Measurements from ENCODE around the gene DMD.

The DMD gene

DNA sequence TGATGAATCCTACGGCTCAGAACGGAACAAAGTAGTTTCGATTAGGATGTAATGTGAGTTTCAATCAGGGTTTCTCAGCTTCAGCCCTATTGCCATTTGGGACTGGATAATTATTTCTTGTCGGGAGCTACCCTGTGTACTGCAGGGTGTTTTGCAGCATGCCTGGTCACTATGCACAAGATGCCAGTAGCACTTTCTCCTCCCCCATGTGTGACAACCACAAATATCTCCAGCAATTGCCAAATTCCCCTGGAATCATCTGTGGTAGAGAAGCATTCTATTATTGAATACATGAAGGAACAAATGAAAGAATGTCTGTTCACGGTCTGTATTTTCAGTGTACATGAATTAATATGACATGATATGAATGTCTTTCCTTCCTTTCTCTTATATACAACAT lies 1356.6 kb downstream of the DMD start:
- no peak for DNase-seq (ENCODE audit: low read depth)

DNA sequence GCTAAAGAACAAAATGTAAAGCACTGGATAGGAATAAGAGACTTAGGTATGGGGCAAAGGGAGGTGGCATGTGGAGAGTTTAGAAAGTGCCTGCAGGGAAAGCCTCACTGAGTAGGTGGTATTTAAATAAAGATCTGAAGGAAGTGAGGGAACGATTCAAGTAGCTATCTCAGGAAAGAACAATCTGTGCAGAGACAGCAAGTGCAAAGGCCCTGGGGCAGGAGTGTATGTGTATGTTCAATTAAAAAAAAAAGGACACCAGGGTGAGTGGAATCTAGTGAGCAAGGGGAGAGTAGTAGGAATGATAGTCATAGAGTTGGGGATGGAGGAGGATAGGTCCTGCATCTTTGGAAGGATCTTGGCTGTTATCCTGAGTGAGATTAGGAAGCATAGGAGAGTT lies 1359.6 kb downstream of the DMD start:
- no peak for DNase-seq (ENCODE audit: low read depth)

DNA sequence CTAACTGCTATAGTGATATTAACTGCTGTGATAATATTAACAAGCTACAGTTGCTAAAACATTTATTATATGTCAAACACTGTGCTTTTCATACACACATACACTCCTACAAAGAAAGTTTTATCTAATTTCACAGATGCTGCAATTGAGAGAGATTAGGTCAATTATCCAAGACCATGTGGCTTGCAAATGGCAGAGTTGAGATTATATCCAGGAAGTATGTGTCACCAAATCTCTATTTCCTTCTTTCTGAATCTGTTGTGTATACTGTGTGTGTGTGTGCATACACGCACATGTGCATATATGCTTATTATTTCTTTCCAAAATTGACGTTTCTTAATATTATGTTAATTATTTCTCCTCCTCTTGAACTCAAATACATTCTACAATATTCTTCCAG lies 1363.6 kb downstream of the DMD start:
- DNase-seq (ENCODE audit: low read depth) = no peak

DNA sequence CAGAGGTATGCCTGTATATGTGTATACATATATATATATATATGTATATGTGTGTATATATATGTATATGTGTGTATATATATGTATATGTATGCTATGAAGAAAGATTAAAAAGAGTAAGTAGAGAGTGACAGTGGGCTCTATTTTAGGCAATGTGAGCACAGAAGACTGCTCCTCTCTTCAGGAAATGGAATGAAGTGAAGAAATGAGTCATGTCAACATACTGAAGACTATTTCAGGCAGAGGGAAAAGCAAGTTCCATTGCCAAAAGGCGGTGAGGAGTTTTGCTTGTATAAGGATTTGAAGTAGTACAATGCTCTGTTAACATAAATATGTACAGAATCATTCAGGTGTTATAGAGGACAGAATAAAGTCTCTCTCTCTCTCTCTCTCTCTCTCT lies 1366.3 kb downstream of the DMD start:
- no peak for DNase-seq (ENCODE audit: low read depth)

DNA sequence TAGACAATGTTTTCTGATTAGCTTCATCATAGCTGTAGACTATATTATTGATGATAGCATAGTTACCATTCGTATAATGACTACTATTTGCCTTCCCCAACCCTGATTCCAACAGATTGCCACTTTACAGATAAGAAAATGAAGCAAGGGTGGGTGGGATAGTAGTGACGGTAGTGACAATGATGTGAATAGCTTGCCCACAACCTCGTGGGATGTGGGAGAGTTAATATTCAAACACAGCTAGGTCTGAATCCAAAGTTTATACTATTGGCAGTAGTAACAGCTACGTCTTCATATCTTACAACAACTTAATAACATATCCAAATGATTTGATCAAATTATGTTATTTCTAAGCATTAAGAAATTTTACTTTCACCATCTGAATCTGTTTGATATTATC lies 1372.7 kb downstream of the DMD start:
- DNase-seq (ENCODE audit: low read depth) = no peak

DNA sequence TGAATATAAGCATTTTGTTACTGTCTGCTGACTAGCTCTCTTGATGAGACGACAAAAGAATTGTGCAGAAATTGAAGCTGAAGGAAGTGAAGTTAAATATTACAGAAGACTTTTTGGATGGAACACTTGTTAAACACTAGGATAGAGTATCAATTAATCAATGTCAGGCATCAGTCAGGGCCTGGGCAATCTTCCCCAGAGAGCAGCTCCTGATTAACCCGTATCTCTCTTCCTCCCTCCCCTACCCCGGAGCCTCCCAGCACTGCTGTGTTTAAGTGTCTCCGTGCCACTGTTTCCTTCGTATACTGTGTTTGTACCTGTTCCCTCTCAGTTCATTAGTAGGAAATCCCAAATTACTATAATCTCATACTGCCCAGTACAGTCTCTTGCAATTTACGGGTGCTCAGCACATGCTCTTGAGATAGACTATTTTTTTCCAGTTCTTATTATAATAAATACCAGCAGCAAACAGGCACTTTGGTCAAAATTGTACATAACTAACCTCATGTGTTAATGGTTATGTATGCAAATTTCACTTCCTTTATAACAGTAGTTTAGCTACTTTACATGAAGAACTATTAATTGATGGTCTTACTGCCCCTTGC lies 1373.8 kb downstream of the DMD start:
- DNase-seq (ENCODE audit: low read depth) = no peak

DNA sequence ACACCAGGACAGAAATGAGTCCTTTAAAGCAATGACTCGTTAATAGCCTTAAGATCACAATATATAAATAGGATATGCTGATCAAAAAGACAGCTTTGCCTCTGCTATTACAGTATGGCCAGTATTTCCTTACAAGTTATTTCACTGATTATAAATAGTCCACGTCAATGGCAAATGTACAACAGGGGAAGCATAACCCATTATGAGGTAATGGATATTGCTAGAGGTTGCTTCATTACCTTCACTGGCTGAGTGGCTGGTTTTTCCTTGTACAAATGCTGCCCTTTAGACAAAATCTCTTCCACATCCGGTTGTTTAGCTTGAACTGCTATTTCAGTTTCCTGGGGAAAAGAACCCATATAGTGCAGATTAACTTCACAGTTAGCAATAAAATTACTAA lies 1374.9 kb downstream of the DMD start:
- no peak for DNase-seq (ENCODE audit: low read depth)

DNA sequence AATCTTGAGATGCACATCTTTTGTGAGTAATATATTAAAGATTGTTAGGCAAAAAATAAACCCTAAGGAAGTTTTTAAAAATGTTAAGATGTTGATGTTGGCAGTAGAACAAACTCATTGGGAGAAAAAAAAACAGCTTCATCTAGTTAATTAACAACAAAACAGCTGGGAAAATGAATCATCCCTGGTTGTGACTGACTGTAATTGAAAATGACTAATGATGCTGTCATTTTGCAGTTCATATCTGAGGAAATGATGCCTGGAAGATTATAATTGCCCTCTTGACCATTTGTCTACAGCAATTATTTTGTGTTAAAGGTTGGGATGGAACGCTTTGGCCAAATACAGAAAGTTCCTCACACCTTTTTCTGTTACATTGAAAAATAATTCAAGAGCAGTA lies 1379.1 kb downstream of the DMD start:
- no peak for DNase-seq (ENCODE audit: low read depth)

DNA sequence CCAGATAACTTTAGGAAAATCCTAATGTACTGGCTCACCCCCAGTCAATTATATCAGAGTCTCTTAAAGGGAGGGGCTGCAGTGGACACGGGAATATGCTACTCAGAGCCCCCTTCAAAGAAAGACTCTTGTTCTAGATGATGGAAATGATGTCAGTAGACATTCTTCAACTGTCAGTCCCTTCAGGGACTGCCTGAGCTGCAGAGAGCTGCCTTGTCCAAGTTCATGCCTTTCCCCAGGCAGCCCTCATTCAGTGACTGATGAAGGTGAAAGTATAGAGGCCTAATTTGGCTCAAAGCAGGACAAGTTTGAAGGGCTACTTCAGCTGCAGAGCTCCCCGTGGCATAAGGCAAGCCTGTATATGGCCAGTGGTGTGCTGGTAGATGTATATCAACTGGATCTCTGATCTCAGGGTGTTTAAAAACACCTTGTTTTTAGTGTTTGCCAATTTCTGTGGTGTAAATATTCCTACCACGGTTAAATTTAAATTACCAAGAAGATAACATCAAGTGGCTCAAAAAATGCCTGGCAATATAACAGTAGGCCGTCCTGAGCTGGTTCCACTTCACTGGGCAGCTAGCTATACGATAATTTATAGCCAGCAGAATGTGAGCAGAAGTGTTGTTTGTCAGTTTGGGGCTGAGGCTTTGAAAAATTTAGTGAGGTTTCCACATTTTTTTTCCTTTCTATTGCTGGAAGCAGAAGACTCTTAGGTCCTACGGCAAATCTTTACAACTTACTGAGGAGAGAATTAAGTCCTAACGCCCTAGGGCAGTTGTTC lies 1390.7 kb downstream of the DMD start:
- no peak for DNase-seq (ENCODE audit: low read depth)

DNA sequence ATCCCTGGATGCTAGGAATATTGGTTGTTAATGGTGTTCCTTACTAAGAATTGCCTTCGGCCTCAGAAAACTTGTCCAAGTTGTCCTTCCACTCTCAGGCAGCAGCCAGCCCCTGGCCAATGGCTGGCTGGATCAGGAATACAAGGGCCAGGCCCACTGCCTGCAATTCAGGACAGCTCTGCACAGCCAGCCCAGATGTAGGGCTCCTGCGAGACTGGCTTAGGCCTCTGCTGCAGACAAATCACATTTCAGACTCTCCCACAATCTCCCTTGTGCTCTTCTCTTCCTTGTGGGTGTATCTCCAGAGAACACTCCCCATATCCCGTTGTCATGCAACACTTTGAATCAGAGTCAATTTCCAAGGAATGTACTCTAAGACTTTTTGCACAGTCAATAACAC lies 1391.9 kb downstream of the DMD start:
- no peak for DNase-seq (ENCODE audit: low read depth)

DNA sequence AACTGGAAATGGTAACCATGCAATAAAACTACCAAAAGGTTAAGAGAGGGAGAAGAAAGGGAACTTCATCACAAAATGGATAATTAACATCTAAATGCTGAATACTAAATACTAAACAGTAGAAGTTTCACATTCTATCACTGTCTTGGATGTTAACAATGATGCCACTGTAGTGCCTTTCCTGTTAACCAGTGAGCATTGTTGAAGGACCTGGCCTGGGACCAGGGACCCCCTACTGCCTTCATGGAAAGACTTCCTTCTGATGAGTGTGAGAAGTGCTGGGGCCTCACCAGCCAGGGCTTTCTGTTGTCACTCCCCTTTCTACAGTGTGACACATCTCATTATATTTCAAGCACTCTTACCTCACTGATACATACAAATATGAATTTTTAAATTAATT lies 1400.2 kb downstream of the DMD start:
- no peak for DNase-seq (ENCODE audit: low read depth)

DNA sequence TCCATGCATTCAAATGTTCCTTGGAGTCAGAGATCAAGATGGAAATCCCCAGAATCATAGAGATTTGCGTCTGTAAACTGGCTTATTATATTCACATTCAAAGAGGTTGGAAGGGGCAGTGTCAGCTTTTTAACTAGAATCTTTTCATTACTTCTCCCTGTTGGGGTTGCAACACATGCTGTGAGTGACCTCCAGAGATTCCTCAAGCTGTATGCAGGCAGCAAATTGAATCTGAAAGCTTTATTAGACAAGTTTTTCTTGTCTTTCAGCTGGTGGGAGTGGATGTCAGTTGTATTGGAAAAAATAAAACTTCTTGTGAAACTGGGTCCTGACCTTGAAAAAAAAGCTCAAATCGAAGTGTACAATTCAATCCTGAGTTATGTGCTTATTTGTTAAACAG lies 1403.0 kb downstream of the DMD start:
- no peak for DNase-seq (ENCODE audit: low read depth)

DNA sequence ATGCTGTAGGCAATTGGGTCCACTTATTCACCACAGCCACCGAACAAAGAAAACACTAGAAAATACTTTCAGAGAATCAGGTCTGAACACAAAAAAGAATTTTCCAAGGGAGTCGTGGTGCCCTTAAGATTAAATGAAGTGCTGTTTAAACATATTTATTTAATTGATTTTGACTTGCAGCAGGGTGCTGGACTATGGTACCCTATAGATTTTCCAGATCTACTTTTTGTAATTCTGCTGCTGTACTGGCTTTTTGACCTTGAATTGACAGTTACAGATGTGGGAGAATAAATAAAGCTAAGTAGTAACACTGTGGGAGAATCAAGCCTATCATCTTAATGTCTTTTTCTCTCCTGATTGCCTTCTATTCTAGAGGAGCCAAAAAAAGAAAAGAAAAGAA lies 1404.2 kb downstream of the DMD start:
- no peak for DNase-seq (ENCODE audit: low read depth)

DNA sequence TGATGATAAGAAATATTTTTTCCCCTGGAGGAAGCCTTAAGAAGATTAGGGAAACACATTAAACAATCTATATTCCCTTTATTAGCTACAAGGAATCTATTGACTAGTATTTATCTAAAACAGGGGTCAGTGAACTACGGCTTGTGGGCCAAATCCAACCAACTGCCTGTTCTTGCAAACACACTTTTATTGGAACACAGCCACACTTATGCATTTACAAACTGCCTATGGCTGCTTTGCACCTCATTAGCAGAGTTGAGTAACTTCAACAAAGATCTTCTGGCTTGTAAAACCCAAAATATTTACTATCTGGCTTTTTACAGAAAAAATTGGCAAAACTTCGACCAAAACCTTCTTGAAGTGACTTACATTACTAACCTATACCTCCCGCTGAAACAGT lies 1405.6 kb downstream of the DMD start:
- no peak for DNase-seq (ENCODE audit: low read depth)

DNA sequence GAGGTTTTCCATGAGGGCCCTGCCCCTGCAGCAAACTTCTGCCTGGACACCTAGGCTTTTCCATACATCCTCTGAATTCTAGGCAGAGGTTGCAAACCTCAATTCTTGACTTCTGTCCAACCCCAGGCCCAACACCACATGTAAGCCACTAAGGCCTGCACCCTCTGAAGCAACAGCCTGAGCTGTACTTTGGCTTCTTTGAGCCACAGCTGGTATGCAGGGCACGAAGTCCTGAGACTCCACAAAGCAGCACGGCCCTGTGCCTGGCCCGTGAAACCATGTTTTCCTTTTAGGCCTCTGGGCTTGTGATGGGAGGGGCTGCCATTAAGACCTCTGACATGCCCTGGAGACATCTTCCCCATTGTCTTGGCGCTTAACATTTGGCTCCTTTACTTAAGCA lies 1411.1 kb downstream of the DMD start:
- no peak for DNase-seq (ENCODE audit: low read depth)

DNA sequence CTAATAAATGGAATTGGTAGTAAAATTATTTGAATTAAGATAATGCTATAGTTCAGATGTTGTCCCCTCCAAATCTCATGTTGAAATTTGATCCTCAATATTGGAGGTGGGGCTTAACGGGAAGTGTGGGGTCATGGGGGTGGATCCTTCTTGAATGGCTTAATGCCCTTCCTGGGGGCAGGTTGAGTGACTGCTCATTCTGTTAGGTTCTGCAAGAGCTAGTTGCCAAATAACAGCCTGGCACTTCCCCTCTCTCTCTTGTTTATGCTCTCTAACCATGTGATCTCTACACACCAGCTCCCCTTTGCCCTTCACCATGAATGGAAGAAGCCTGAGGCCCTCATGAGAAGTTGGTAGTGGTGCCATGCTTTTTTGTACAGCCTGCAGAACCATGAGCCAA lies 1414.7 kb downstream of the DMD start:
- DNase-seq (ENCODE audit: low read depth) = no peak

DNA sequence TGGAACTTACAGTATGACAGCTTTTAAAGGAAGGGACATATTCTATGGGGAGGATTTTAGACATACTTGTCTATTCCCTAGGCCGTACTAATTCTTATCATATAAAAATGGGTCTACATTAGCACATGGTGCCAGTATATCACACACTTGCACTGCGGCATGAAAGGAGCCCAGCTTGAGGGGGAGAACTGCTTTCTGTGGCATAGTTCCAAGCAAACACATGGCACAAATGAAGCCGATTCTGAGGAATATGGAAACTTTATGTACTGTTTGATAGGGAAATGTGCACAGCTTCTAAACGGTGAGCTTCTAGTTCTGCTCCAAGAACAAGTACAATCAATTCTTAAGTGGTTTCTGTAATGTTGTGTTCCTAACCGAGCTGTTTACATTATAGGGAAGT lies 1463.9 kb downstream of the DMD start:
- no peak for DNase-seq (ENCODE audit: low read depth)

DNA sequence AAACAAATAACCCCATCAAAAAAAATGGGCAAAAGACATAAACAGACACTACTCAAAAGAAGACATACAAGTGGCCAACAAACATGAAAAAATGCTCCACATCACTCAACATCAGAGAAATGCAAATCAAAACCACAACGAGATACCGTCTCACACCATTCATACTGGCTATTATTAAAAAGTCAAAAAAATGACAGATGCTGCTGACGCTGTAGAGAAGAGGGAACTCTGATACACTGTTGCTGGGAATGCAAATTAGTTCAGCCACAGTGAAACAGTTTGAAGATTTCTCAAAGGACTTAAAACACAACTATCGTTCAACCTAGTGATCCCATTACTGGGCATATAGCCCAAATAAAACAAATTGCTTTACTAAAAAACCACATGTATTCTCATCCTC lies 1468.3 kb downstream of the DMD start:
- no peak for DNase-seq (ENCODE audit: low read depth)

DNA sequence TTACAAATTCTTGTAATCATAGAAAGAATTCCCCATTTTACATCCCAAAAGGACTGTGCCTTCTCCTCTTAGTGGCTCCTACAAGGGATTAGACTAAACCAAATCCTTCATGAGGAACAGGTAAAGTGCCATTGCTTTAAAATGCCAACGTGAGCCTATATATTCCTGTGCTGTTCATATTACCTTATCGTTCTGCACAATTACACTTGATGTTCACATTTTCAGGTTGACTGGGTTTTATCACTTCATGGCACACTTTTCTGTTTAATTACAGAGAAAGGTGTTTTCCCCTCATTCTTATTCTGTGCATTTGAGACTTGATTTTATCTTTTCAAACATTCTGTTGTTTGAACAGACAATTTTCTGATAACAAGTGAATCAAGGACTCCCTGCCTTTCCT lies 1493.9 kb downstream of the DMD start:
- DNase-seq (ENCODE audit: low read depth) = no peak

DNA sequence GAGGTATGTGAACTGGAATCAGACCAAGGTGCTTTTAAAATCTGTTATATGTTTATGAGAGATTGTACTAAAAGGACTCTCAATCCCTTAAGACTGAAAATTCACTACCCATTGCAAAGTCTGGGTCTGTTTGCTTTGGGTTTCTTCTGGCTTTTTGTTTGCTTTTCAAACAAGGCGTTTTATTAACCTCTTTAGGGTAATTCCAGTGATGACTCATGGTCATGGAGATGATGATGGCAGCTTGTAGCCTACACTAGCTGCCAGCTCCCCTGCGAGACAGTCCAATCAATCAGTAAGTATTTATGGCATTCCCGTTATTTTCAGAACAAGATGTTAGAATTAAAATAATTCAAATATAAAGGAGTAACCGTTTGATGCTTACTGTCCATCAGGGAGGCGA lies 1495.7 kb downstream of the DMD start:
- no peak for DNase-seq (ENCODE audit: low read depth)

DNA sequence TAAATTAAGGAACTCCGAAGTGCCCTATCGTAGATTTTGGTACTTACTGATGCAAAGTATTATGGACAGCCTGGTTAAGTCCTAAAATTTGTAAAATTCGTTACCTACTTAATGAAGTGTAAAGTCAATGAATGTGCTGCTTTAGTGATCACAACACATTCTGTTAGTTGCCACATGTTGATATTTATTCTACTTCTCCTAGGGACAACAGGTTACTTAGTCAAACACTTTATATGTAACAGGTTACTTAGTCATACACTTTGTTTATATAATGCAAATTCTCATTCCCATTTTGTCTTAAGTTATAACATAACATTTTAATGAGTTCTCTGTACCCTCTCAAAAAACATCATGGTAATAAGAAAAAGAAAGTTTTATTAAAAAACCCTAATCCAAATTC lies 1496.6 kb downstream of the DMD start:
- no peak for DNase-seq (ENCODE audit: low read depth)

DNA sequence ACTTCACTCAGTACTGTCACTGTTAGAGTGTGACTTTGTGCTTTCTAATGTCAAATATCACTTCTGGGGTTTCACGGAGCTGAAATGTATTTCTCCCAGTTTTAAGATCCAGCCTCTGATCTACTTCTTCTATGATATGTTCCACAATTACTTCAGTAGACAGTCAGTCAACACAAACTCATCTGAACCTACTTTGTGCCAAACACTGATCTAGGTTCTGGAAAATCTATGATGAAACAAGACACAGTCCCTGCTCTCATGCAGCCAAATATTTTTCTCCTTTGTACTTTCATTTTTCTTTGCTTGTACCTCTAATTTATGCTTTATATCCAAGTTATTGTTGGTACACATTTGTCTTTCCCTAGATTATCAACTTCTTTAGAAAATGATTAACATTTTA lies 1498.2 kb downstream of the DMD start:
- DNase-seq (ENCODE audit: low read depth) = no peak

DNA sequence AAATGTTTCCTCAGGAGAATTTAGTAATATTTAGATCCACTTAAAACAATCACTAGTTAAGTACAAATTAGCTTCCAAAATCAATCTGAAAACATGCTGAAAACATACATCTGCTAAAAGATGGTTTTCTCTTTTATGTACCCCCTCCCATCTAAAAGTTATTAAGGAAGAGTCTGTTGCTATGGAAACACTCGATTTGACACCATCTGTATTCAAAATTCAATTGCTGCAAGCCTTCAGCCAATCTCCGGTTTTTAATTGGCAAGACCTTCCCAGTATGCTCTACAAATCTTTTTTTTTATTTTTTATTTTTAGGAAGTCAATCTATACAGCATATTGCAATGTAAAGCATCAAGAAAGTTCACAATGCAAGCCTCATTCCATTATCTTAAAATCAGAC lies 1500.2 kb downstream of the DMD start:
- no peak for DNase-seq (ENCODE audit: low read depth)

DNA sequence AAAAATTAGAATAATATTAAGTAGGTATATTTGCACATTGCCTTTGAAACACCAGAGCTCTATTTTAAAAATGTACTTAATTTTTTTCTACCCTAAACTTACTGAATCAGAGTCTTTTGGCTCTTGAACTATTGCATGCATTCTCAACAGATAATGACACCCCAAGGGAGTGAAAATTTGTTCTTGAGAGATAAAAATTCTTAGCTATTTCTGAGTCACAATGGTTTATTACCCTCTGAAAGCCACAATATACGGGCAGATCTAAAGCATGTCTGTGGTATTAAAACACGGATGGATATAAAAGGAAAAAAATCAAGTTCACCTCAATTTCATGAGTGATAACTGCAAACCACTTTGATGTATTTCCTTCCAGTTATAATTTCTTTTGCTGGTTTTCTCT lies 1503.2 kb downstream of the DMD start:
- DNase-seq (ENCODE audit: low read depth) = no peak

All from stimulated activated CD8-positive, alpha-beta memory T cell treated with anti-CD3 and anti-CD28 coated beads, Interleukin-12 subunit alpha, Interleukin-12 subunit beta, amount 100 ng/mL, for 4 hours (primary cell).